H9 (cell line): ENCODE data around the gene HIF1A. TPM values are rescaled to one million over a fixed set of nuclear protein-coding genes. Genes with fewer than 3 reads are reported as not detected.

Experiments
- DNase-seq: peaks from one replicate; pipeline ENCODE4 v3.0.0-alpha.2; 2017
- H2AFZ ChIP-seq: one replicate; pipeline ENCODE4 v1.6.1; 2013; ENCODE audit warnings: mild to moderate bottlenecking, low read length, control low read depth, moderate library complexity
- H2AK5ac ChIP-seq: 2 replicates; pipeline ENCODE4 v1.6.1; 2013; ENCODE audit warnings: low read length, control low read depth, mixed read lengths; ENCODE audit not compliant: insufficient read length
- H2BK120ac ChIP-seq: one replicate; pipeline ENCODE4 v1.6.1; 2013; ENCODE audit warnings: low read depth, mild to moderate bottlenecking, low read length, control low read depth, inconsistent platforms; ENCODE audit not compliant: poor library complexity, severe bottlenecking
- H2BK12ac ChIP-seq: 2 replicates; pipeline ENCODE4 v1.6.1; 2013; ENCODE audit warnings: low read length, control low read depth, mixed read lengths, low read depth; ENCODE audit not compliant: insufficient read length
- H2BK15ac ChIP-seq: 2 replicates; pipeline ENCODE4 v1.6.1; 2013; ENCODE audit warnings: low read depth, low read length, control low read depth
- H2BK20ac ChIP-seq: one replicate; pipeline ENCODE4 v1.6.1; 2013; ENCODE audit warnings: low read depth, mild to moderate bottlenecking, low read length, control low read depth, inconsistent platforms; ENCODE audit not compliant: poor library complexity, severe bottlenecking
- H2BK5ac ChIP-seq: 2 replicates; pipeline ENCODE4 v1.6.1; 2013; ENCODE audit warnings: low read length, control low read depth, mixed read lengths; ENCODE audit not compliant: insufficient read length
- H3K14ac ChIP-seq: 2 replicates; pipeline ENCODE4 v1.6.1; 2013; ENCODE audit warnings: low read length, control low read depth; ENCODE audit not compliant: insufficient read depth
- H3K18ac ChIP-seq: 2 replicates; pipeline ENCODE4 v1.6.1; 2013; ENCODE audit warnings: low read depth, mild to moderate bottlenecking, mixed read lengths, low read length, control low read depth; ENCODE audit not compliant: insufficient read length
- H3K23ac ChIP-seq: 2 replicates; pipeline ENCODE4 v1.6.1; 2013; ENCODE audit warnings: low read length, control low read depth, mixed read lengths, low read depth; ENCODE audit not compliant: insufficient read length
- H3K23me2 ChIP-seq: 2 replicates; pipeline ENCODE4 v1.6.1; 2013; ENCODE audit warnings: low read depth, mild to moderate bottlenecking, mixed read lengths, low read length, control low read depth; ENCODE audit not compliant: insufficient read length, poor library complexity, severe bottlenecking
- H3K27ac ChIP-seq: 2 replicates; pipeline ENCODE4 v1.5.1; 2013; ENCODE audit warnings: low read length, control low read depth, mixed read lengths, low read depth; ENCODE audit not compliant: insufficient read length
- H3K27me3 ChIP-seq: 2 replicates; pipeline ENCODE4 v1.6.1; 2013; ENCODE audit warnings: low read length, control low read depth, inconsistent platforms; ENCODE audit not compliant: insufficient read depth
- H3K4ac ChIP-seq: 2 replicates; pipeline ENCODE4 v1.6.1; 2013; ENCODE audit warnings: low read depth, mild to moderate bottlenecking, control low read depth, inconsistent platforms, low read length, moderate library complexity
- H3K4me1 ChIP-seq: 2 replicates; pipeline ENCODE4 v1.6.1; 2013; ENCODE audit warnings: low read length, control low read depth, inconsistent platforms; ENCODE audit not compliant: insufficient read depth
- H3K4me2 ChIP-seq: 2 replicates; pipeline ENCODE4 v1.6.1; 2013; ENCODE audit warnings: low read length, control low read depth, mixed read lengths; ENCODE audit not compliant: insufficient read length, insufficient read depth
- H3K56ac ChIP-seq: 2 replicates; pipeline ENCODE4 v1.6.1; 2013; ENCODE audit warnings: low read depth, mild to moderate bottlenecking, mixed read lengths, low read length, control low read depth; ENCODE audit not compliant: insufficient read length
- H3K79me1 ChIP-seq: 2 replicates; pipeline ENCODE4 v1.6.1; 2013; ENCODE audit warnings: low read depth, mild to moderate bottlenecking, moderate library complexity, low read length, control low read depth, inconsistent platforms; ENCODE audit not compliant: insufficient read depth, poor library complexity, severe bottlenecking
- H3K79me2 ChIP-seq: 2 replicates; pipeline ENCODE4 v1.6.1; 2013; ENCODE audit warnings: low read length, control low read depth, inconsistent platforms; ENCODE audit not compliant: insufficient read depth
- H3K9ac ChIP-seq: 2 replicates; pipeline ENCODE4 v1.6.1; 2013; ENCODE audit warnings: low read length, control low read depth, mixed read lengths; ENCODE audit not compliant: insufficient read length; ENCODE audit errors: extremely low read depth
- H3K9me3 ChIP-seq: one replicate; pipeline ENCODE4 v1.6.1; 2013; ENCODE audit warnings: low read depth, low read length, inconsistent platforms; ENCODE audit not compliant: control insufficient read depth
- H3T11ph ChIP-seq: one replicate; pipeline ENCODE4 v1.6.1; 2013; ENCODE audit warnings: mild to moderate bottlenecking, low read length, control low read depth, inconsistent platforms
- H4K20me1 ChIP-seq: one replicate; pipeline ENCODE4 v1.6.1; 2013; ENCODE audit not compliant: control insufficient read depth, insufficient read length, insufficient read depth
- H4K5ac ChIP-seq: 2 replicates; pipeline ENCODE4 v1.6.1; 2013; ENCODE audit warnings: low read depth, mild to moderate bottlenecking, mixed read lengths, low read length, control low read depth; ENCODE audit not compliant: insufficient read length
- H4K8ac ChIP-seq: replicated peaks from 2 replicates; pipeline ENCODE4 v1.6.1; 2013; ENCODE audit warnings: low read length, control low read depth, mixed read lengths, low read depth; ENCODE audit not compliant: insufficient read length
- H4K91ac ChIP-seq: 2 replicates; pipeline ENCODE4 v1.6.1; 2013; ENCODE audit warnings: low read depth, mild to moderate bottlenecking, moderate library complexity, mixed read lengths, low read length, control low read depth; ENCODE audit not compliant: insufficient read length
- H3K27ac Mint-ChIP-seq, 3 experiments: 2 replicates in 2 of 3; 3 replicates in 1 of 3; pipeline ENCODE4 v1.8.0; 2020 to 2021; ENCODE audit warnings: mixed read lengths in 3 of 3, mild to moderate bottlenecking in 1 of 3, moderate library complexity in 1 of 3
- H3K27me3 Mint-ChIP-seq: 2 replicates; pipeline ENCODE4 v1.8.0; 2021; ENCODE audit warnings: low read depth, mild to moderate bottlenecking, moderate library complexity, mixed read lengths
- H3K36me3 Mint-ChIP-seq, 3 experiments: 2 replicates in 2 of 3; 3 replicates in 1 of 3; pipeline ENCODE4 v1.8.0; 2020 to 2021; ENCODE audit warnings: low read depth in 3 of 3, mixed read lengths in 3 of 3; ENCODE audit not compliant: insufficient read depth in 1 of 3
- H3K4me1 Mint-ChIP-seq, 2 experiments: 2 replicates each; pipeline ENCODE4 v1.8.0; 2020; ENCODE audit warnings: mixed read lengths in 2 of 2
- H3K4me3 Mint-ChIP-seq, 2 experiments: 2 replicates in 1 of 2; 3 replicates in 1 of 2; pipeline ENCODE4 v1.8.0; 2020 to 2021; ENCODE audit warnings: mild to moderate bottlenecking in 2 of 2, mixed read lengths in 2 of 2, moderate library complexity in 1 of 2
- H3K9me3 Mint-ChIP-seq, 2 experiments: 2 replicates in 1 of 2; 3 replicates in 1 of 2; pipeline ENCODE4 v1.8.0; 2020; ENCODE audit warnings: mild to moderate bottlenecking in 2 of 2, mixed read lengths in 2 of 2, moderate library complexity in 1 of 2
- CTCF ChIP-seq: fragments of 200-600 bp; sonication (generic); conservative IDR thresholded peaks from 3 replicates; pipeline ENCODE4 v1.8.0; 2021; ENCODE audit warnings: antibody characterized with exemption, mild to moderate bottlenecking
- WGBS: extraction: QIAGEN DNeasy Blood & Tissue Kit; methylation state at CpG from one replicate; pipeline ENCODE4 v1.1.7; 2013; ENCODE audit warnings: missing lambda C conversion rate, low lambda C conversion rate, mixed read lengths; ENCODE audit not compliant: insufficient read length; ENCODE audit errors: extremely low coverage; 5-methylcytosine and 5-hydroxymethylcytosine counted together
- total RNA-seq: library from RNA; stranded (reverse); gene quantifications from 2 replicates; pipeline ENCODE4 v1.2.1, GENCODE V29; 2021

The HIF1A gene
- total RNA-seq, 1 experiment from 2014 or later: 154 TPM

- no peaks in the 10 kb centered on the region for H3K9me3 Mint-ChIP-seq
- no peak overlapping the region for H4K8ac ChIP-seq
- no peak overlapping the region for H3K27ac ChIP-seq
These were observed 39.5 kb upstream of the HIF1A start for GRCh38 chr14:61655777-61656176.

More at GRCh38 chr14:61655777-61656176, 39.5 kb upstream of the HIF1A start:
- Histone ChIP-seq H3K18ac (no peak overlapping the region), H4K5ac (no peak overlapping the region), H3K9ac (no peak overlapping the region), H3T11ph (no peak overlapping the region), H3K4me2 (no peak overlapping the region), H3K9me3 (no peaks in the 10 kb centered on the region), H2BK12ac (no peak overlapping the region), H4K91ac (no peak overlapping the region), H4K20me1 (no peaks in the 10 kb centered on the region), H3K27me3 (no peaks in the 10 kb centered on the region), H3K4me1 (no peaks in the 10 kb centered on the region), H3K79me1 (no peaks in the 10 kb centered on the region), H3K4ac (no peak overlapping the region), H2BK20ac (no peak overlapping the region), H3K79me2 (no peaks in the 10 kb centered on the region), H2AK5ac (no peak overlapping the region), H3K56ac (no peak overlapping the region), H2BK120ac (no peak overlapping the region), H2AFZ (no peak overlapping the region), H3K23ac (no peak overlapping the region), H3K23me2 (no peaks in the 10 kb centered on the region), H3K14ac (no peak overlapping the region), H2BK15ac (no peak overlapping the region), H2BK5ac (no peak overlapping the region)
- no peak overlapping the region for H3K27ac Mint-ChIP-seq
- DNase-seq: no peak
- no peaks in the 10 kb centered on the region for H3K36me3 Mint-ChIP-seq
- peaks cover 0 to 5% of the 10 kb centered on the region in 2 experiments; a peak in 2 of 4 replicates for H3K4me1 Mint-ChIP-seq
- WGBS: no CpG with 5 or more reads among the region's 3 CpGs
- no peak overlapping the region for H3K4me3 Mint-ChIP-seq
- TF ChIP-seq CTCF: no peak
- no peaks in the 10 kb centered on the region for H3K27me3 Mint-ChIP-seq
